Measurements from ENCODE around the gene THRA.

- TF ChIP-seq CTCF (IDR thresholded peaks at IDR 0.05; ENCODE audit: low read depth, low read length, poor library complexity, severe bottlenecking) (no peak), EZH2phosphoT487 (IDR thresholded peaks at IDR 0.05; ENCODE audit: borderline replicate concordance, low read length) (no peak)
Observed at GRCh38 chr17:40034426-40035161, 28.2 kb upstream of the THRA start.

All from DOHH2 (cell line).